ENCODE data around the gene CRELD2.

The CRELD2 gene

DNA sequence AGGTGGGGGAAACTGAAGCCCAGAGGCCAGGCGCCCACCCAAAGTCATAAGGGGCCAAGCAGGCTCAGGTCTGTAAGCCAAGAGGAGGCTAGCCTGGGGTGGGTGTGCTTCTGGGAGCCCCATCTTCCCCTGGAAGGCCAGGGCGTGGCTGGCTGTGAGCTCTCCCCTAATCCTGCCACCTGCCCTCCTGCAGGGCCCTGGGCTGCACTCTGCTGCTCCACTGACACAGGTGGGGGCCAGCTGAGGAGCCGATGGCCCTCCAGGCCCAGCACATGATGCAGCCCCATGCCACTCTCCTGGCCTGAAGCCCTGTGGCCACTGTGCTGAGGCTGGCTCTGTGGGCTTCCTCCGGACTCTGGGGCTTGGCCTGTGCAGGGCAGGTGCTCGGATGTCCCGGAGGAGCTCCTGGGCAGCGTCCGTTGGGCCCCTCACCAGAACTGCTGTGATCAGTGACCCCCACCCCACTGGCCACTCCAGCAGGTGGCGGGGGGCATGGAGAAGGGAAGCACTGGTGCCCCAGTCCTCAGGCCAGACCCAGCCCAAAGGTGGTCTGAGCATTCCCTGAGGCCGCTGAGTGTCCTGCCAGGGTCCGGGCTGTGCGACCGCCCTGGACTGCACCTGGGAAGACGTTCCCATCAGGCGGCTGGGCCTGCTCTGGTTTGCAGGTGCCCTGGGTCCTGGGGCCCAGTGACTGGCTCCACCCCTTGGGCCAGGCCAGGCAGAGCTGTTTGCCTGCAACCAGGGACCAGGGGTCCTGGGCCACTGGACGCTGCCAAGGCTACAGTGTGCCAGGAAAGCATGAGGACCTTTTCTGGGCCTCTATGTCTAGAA is 50.6 kb downstream of the CRELD2 start:
- no peak for DNase-seq (ENCODE audit: low spot score)

DNA sequence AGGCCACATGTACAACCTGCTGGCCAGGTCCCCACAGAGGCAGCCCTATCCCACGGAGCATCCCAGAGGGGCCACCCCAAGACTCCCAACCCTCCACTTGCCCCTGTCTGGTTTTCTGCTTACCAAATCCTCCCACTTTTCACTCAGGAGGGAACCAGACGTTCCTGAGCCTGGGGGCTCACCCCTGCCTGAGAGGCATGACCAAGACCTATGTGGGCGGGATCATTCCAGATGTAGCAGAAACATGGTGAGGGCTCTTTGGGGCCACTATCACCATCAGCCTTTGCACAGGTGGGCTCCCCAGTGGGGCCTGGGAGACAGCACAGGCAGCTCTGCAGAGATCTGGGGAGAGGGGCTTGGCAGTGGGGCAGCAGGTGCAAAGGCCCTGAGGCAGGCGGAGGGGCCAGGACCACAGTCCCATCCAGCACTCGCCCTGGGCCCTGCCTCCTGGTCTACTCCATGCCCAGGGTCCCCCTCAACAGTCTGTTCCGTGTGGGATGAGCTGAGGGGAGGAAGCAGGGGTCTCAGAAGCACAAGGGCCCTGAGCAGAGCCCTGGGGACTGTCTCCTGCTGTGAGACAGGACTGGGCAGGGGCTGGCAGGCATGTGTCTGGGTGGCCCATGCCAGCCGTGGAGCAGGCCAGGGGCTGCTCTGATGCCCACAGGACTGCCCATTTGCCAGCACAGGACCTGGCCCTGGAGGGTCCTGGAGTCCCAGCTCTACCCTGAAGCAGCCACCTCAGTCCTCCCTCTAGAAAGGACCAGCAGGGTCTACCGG is 51.5 kb downstream of the CRELD2 start:
- no peak for DNase-seq (ENCODE audit: low spot score)

DNA sequence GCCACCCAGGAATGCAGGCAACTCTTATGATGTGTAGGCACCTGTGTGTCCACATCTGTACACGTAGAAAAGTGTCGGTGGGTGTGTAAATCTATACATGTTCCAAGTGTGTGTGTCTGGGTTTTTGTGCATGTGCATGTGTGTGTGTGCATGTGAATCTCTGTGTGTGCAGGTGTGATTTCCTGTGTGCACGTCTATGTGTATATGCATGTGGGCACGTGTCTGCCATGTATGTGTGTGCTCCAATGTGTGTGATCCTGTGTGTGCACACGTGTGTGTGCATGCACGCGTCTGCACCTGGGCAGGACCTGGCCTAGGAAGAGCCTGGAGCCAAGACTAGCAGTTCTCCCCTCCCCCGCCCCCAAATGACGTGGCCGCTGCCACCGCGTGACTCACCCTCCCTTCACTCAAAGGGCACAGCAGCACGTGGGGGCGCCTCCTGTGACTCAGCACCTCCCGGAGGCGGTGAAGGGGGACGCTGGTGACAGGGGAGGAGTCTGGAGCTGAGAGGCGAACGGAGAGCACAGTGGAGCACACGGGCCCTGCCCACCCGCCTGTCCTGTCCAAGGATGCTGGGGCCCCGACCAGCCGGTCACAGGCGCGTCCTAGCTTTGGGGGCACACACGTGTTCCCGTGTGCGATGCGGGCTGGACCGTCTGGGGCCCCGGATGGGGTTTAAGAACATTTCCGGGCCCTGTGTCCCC is 52.2 kb downstream of the CRELD2 start:
- peak; percentile 89 for DNase-seq (ENCODE audit: low spot score)

DNA sequence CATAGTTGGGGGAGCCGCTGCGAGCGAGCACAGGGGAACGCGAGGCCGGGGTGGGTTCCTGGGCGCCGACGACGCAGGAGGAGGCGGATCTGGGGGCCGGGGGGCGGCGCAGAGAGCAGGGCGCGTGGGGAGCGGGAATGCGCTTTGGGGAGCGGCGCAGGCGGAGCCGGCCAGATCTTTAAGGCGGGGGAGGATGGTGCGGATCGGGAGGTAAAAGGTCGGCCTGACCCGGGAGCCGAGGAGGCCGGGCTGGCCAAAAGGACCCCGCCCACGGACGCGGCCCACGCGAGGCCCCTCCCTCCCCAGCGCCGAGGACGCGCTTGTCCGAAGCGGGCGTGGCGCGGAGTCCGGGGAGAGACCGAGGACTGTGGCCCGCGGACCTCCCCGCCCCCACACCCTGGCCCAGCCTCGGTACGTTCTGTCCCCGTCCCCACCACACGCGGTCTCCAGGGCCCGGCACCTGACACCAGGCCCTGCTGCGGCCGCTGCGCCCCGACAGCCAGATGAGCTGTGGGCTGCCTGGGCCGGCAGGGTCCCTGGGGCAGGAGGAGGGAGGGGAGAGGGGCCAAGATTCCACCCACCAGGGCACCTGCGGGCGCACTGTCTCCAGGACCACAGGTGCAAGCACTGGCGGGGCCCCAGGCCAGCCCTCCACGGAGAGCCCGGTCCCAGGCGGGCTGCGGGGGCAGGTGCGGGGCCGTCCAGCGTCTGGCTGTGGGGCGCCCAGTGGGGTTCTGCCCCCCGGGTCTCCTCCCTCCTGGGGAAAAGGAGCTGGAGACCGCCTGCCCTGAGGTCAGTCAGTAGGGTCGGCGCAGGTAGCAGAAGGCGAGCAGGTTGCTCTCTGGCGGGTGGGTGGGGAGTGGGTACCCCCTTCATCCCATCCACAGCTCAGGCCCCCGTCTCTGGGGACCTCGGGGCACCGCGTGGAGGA is 53.1 kb downstream of the CRELD2 start:
- DNase-seq (ENCODE audit: low spot score): no peak

DNA sequence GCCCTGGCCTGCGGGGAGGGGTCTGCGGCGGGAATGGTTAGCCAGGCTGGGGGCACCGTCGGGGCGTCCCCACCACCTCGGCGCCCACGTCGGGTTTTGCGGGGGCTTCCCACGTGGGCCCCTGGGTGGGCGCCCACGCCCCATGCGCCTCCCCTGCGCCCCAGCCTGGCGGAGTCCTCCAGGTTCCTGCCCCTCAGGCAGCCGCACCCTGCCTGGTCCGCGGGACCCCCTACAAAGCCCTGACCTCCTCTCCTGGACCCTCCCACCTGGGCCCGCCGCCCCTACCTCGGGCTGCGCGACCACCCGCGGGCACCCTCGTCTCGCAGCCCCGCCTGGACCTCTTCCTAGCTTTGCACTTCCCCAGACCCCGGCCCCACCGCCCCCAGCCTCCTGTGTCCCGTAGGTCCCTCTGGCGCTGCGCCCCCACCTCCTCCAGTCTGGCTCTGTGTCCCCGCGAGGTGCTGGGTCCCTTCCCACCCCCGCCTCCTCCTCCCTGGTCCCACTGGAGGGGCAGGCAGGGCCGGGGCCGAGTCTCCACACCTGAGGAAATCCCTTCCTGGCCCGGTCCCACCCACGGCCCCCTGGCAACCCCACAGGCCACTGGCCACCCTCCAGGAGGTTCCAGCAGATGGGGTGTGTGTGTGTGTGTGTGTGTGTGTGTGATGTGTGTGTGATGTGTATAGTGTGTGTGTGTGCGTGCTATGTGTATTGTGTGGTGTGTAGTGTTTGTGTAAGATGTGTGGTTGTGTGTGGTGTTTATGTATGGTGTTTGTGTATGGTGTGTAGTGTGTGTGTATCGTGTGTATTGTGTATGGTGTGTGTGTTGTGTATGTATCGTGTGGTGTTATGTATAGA is 54.0 kb downstream of the CRELD2 start:
- DNase-seq (ENCODE audit: low spot score): no peak

DNA sequence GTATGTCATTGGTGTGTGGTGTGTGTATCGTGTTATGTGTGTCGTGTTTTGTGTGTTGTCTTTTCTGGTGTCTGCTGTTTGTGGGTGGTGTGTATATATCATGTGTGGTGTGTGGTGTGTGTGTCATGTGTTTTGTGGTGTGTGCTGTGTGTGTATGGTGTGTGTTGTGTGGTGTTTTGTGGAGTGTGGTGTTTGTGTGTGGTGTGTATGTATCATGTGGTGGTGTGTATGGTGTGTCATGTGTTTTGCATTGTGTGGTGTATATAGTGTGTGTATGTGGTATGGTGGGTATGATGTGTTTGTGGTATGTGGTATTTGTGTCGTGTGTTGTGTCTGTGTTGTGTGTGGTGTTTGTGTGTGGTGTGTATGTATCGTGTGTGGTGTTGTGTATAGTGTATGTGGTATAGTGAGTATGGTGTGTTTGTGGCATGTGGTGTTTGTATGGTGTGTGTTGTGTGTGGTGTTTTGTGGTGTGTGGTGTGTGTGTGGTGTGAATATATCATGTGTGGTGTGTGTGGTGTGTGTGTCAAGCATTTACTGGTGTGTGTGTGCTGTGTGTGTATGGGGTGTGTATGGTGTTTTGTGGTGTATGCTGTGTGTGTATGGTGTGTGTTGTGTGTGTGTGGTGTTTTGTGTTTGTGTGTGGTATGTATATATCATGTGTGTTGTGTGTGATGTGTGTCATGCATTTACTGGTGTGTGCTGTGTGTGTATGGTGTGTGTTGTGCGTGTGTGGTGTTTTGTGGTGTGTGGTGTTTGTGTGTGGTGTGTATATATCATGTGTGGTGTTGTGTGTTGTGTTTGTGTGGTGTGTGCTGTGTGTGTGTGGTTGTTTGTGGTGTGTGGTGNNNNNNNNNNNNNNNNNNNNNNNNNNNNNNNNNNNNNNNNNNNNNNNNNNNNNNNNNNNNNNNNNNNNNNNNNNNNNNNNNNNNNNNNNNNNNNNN is 54.9 kb downstream of the CRELD2 start:
- DNase-seq (ENCODE audit: low spot score): no peak

DNA sequence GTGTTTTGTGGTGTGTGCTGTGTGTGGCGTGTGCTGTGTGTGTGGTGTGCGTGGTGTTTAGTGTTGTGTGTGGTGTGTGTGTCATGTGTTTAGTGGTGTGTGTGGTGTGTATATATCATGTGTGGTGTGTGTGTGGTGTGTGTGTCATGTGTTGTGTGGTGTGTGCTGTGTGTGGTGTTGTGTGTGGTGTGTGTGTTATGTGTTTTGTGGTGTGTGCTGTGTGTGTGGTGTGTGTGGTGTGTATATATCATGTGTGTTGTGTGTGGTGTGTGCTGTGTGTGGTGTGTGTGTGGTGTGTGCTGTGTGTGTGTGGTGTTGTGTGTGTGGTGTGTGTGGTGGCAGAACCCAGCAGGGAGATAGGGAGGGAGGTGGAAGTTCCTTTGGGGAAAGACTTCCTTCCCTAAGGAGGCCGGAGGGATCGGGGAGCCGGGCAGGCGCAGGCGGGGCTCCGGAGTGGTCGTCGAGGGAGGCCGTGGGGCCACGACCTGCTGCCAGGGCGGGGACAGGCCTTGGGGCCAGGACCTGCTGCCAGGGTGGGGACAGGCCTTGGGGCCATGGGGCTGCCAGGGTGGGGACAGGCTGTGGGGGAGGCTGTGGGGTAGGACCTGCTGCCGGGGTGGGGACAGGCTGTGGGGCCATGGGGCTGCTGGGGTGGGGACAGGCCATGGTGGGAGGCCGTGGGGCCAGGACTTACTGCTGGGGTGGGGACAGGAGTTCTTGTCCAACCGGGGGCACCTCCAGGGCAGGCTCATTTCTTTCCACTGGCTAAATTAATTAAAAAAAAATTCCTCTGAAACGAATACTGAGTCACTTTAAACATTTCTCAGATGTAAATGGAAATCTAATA is 57.3 kb downstream of the CRELD2 start:
- DNase-seq (ENCODE audit: low spot score): no peak

DNA sequence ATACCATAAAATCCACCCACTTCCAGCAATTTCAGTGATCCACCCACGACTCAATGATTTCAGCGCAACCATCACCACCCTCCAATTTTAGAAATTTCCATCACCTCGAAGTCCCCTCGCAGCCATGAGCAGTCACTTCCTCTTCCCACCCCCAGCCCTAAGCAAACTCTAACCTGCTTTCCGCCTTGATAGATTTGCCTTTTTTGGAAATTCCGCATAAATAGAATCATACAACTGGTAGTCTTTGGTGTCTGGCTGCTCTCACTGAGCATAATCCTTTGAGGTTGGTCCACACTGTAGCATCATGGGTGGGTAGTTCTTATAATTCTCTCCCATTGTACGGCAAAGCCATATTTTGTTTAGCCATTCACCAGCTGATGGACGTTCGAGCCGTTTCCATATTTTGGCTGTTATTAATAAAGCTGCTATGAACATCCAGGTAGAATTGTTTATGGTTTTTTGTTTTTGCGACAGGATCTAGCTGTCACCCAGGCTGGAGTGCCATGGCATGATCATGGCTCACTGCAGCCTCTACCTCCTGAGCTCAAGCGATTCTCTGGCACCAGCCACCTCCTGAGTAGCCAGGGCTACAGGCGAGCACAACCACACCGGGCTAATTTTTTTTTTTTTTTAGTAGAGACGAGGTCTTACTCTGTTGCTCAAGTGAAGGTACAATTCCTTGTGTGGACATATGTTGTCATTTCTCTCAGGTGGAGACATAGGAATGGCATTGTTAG is 58.2 kb downstream of the CRELD2 start:
- no peak for DNase-seq (ENCODE audit: low spot score)
